SHP77 (cell line): ENCODE data around the gene INTS7.
A peak's percentile ranks its signal among the peaks of the same experiment; 100 is the strongest.

Experiments used
- DNase-seq, 2 experiments: peaks; one replicate each; lab custom pipeline; 2025; lab: John Stamatoyannopoulos, UW

The INTS7 gene

GRCh38 chr1:212035123-212035834 is at the start of gene INTS7, which contains the start of gene DTL:
Gene INTS7, minus strand, starts transcription at chr1:212035557. Its CDS starts 120 bp downstream, at chr1:212035437.
Gene DTL, plus strand, starts transcription at chr1:212035748. Its CDS starts 143 bp downstream, at chr1:212035891.
- DNase-seq: peak; percentile 98 to 100

GRCh38 chr1:212082765-212083406 is 47.5 kb upstream of the INTS7 start:
- DNase-seq: no peak

GRCh38 chr1:212078826-212079225 is 43.5 kb upstream of the INTS7 start:
- DNase-seq: no peak

GRCh38 chr1:212077028-212077427 is 41.7 kb upstream of the INTS7 start:
- no peak for DNase-seq

- DNase-seq: no peak
These were observed 39.5 kb upstream of the INTS7 start for GRCh38 chr1:212074856-212075255.

- DNase-seq: no peak
These were observed 39.0 kb upstream of the INTS7 start for GRCh38 chr1:212074313-212074712.

GRCh38 chr1:212073490-212073889 is 38.1 kb upstream of the INTS7 start:
- no peak for DNase-seq

GRCh38 chr1:212072047-212072446 is 36.7 kb upstream of the INTS7 start:
- DNase-seq: no peak

- DNase-seq: peak in 1 of 2 experiments; percentile 2
These were observed 35.5 kb upstream of the INTS7 start for GRCh38 chr1:212070720-212071302.

GRCh38 chr1:212067787-212068186 is 32.4 kb upstream of the INTS7 start:
- DNase-seq: no peak

- peak; percentile 15 to 61 for DNase-seq
These were observed 27.6 kb upstream of the INTS7 start for GRCh38 chr1:212062832-212063438.

GRCh38 chr1:212060632-212061472 is 25.5 kb upstream of the INTS7 start:
- peak in 1 of 2 experiments; percentile 8 for DNase-seq

GRCh38 chr1:212055333-212055732 is 20.0 kb upstream of the INTS7 start:
- no peak for DNase-seq

- no peak for DNase-seq
These were observed 18.6 kb upstream of the INTS7 start for GRCh38 chr1:212053993-212054392.

GRCh38 chr1:212045981-212046380 is 10.6 kb upstream of the INTS7 start:
- DNase-seq: no peak

GRCh38 chr1:212044851-212045250 is 9.5 kb upstream of the INTS7 start:
- DNase-seq: no peak

GRCh38 chr1:212042436-212042835 is 7.1 kb upstream of the INTS7 start:
- DNase-seq: no peak

- no peak for DNase-seq
These were observed 5.5 kb upstream of the INTS7 start for GRCh38 chr1:212040629-212041412.

GRCh38 chr1:212039622-212040021 is 4.3 kb upstream of the INTS7 start:
- no peak for DNase-seq

GRCh38 chr1:212037900-212038299 is 2.5 kb upstream of the INTS7 start:
- no peak for DNase-seq
